Activated CD8-positive, alpha-beta memory T cell treated with anti-CD3 and anti-CD28 coated beads for 4 hours (primary cell): Measurements from ENCODE around the gene CEPT1.
A peak's percentile ranks its signal among the peaks of the same experiment; 100 is the strongest.
"Not testable (repeated sequence)": the region's sequence is repeated elsewhere in the genome, so short reads cannot be mapped to it uniquely, and the experiment has no call there.

Experiments used
- DNase-seq, 2 donors: peaks; one replicate each; pipeline ENCODE4 v3.0.0-alpha.2; 2020; ENCODE audit warnings: low read depth in 2 of 2

Gene CEPT1

DNA sequence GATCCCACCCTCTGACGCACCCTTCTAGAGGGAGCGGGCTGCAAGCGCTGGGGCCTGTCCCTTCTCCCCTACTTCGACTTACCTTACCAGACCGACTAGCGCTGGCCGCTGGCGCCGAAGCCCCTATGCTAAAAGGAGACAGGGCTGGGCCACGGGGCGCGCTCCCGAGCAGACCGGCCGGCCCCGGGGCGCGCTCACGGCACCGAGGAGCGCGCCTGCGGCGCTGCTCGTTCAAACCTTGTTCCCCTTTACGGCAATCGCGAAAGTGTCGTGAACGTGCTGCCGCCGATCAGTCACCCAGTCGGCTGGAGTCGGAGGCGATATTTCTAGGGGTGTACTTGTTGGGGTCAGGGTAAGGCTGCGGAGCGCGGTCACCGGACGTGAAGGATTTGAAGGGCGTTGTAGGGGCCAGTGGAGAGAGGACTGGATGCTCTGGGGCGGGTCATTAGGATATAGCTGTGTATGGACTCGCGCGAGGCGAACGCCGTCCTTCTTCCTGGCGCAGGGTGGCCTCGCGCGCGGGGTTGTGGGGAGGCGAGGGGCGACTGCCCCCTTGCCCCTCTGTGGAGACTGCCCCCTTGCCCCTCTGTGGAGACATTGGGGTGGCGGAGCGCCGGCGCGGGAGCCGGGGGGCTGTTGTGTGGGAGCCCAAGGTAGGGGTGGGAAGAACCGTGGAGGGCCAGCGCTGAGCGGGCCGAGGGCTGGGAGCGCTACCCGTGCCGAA, at the start of gene CEPT1, which contains the start of gene DRAM2:
Gene CEPT1 (plus strand): TSS at position 268 of the 724 bp plus-strand sequence. CDS start 7,492 bp downstream, outside the sequence.
Gene DRAM2 (minus strand): TSS at position 138 of the 724 bp plus-strand sequence. CDS start 8,539 bp downstream, outside the sequence.
- peak; percentile 84 to 86 for DNase-seq

DNA sequence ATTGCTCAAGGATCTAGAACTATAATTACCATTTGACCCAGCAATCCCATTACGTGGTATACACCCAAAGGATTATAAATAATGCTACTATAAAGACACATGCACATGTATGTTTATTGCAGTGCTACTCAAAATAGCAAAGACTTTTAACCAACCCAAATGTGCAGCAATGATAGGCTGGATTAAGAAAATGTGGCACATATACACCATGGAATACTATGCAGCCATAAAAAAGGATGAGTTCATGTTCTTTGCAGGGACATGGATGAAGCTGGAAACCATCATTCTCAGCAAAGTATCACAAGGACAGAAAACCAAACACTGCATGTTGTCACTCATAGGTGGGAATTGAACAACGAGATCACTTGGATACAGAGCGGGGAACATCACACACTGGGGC, 44.6 kb upstream of the CEPT1 start:
- DNase-seq: not testable (repeated sequence)

GRCh38 chr1:111097356-111098099, 42.5 kb upstream of the CEPT1 start:
- DNase-seq: no peak

DNA sequence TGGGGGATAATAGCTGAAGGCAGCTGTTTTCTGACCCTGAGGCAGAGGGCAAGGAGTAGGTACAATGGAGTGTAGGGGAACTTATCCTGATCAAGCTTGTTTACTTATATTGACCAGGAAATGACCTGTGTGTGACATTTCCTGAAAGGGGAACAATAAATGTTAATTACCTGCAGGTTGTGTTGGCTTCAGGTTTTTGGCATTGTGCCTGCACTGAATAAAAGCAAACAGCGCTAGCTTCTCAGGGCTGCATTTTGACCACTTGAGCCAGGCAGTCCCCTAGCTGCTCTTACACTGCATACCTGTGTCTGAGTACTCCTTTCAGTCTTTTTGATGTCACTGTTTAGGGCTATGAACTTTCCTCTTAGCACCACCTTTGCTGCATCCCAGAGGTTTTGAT, 40.7 kb upstream of the CEPT1 start:
- DNase-seq: no peak

GRCh38 chr1:111101854-111102642, 38.0 kb upstream of the CEPT1 start:
- DNase-seq: no peak

- DNase-seq: no peak
Observed at GRCh38 chr1:111104981-111105380, 35.0 kb upstream of the CEPT1 start.

GRCh38 chr1:111110197-111110899, 29.7 kb upstream of the CEPT1 start:
- DNase-seq: no peak

- no peak for DNase-seq
Observed at GRCh38 chr1:111116496-111116895, 23.5 kb upstream of the CEPT1 start.

- DNase-seq: no peak
Observed at GRCh38 chr1:111126354-111126753, 13.7 kb upstream of the CEPT1 start.

- no peak for DNase-seq
Observed at GRCh38 chr1:111127923-111128643, 11.9 kb upstream of the CEPT1 start.

GRCh38 chr1:111129376-111129775, 10.6 kb upstream of the CEPT1 start:
- no peak for DNase-seq

DNA sequence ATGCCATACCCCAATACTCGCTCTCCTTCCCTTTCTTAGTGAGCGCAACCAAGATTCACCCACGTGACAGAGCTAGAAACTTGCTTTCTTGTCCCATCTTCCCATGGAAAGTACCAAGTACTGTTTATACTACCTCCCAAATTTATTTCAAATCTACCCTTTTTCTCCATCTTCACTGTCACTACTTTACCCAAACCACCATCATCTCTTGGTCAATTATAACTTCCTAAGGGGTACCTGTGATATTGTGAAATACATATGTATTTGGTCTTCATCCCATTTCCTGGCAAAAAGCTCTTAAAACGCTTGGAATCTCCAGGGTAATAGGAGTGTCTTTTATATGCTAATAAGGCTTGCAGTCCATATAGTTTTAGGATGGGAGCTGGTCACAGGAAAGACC, 8.3 kb upstream of the CEPT1 start:
- DNase-seq: no peak

DNA sequence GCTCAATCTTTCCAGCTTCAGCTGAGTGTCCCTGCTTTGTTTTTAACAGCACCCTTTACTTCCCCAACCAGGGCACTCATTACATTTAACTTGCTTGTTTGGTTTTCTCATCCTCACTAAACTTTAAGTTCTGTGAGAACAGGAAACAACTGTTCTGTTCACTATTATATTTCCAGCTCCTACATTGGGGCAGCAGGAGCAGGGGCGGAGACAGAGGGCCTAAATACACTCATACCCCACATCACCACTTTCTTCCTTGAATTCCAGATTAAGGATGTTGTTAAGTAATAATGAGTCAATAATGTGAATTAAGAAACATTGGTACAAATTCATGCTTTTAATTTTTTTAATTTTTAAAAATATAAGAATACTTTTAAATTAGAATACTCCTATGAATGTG, 6.2 kb upstream of the CEPT1 start:
- DNase-seq: no peak

DNA sequence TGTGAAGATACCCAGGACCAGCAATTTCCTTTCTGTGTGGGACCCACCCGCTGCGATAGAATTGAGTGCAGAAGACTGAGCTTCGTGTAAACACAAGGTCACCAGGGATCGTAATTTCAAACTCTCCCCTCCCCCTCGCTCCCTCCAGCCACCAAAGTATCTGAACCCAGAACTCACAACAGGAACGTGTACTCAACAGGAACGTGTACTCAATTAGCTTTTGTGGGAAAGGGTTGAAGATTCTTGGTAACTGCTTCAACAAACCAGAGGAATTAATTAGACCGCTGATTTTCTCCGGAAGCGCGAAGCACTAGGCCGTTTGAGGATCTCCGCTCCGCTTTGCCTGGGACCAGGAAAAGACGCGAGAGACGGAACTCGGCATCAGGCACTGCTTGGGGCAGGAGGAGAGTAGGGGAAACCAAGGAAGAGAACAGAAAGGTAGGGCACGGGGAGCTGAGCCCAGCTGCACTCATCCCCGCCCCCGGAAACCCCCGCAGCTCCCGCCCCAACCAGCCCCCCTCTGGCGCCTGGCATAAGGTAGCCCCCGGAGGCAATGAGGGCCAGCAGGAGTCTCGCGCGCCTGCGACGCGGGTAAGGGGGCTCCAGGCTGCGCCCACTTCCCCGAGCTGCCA, 583 bp upstream of the CEPT1 start:
- no peak for DNase-seq

- DNase-seq: no peak
Observed at GRCh38 chr1:111140680-111140967, 601 bp downstream of the CEPT1 start.

DNA sequence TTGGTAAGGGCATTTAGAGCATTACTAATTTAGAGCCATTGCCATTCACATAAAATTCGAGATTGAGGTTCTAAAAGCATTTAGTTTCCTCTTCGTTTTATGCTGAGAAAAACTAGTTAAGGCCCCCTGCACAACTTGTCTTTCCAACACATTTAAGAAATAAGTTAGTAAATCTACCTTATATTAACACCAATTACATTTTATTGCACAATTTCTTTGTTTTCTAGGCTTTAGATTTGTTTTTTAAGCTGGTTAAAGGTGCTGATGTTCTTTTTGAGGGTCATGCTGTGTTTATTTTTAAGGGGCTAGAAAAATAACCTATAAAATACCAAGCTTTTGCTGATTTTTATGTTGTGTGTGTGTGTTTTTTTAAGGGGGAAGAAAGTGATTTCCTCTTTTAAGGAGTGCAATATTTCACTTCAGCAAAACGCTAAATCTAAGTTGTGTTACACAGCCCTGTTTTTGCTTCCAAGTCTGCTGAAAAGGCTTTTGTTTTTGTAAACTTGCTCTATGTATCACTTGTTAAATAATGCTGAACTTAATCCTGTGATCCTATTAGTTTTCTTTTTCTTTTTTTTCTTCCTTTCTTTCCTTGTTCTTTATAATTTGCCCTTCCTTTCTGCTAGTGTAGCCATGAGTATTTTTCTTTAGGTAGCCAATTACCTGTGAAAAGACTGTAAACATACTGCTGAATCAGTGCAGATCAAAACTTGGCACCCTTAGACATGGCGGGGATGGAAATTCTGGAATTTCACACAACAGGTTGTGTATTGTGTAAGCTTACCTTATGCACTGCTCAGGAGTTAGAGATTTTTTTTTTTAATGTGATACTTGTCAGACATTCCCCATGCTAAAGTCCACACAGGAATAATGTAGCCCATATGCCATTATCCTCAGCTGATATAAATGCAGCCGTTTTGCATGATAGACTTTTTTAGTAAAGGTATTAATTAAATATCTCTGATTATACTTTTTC, 1.5 kb downstream of the CEPT1 start:
- no peak for DNase-seq

DNA sequence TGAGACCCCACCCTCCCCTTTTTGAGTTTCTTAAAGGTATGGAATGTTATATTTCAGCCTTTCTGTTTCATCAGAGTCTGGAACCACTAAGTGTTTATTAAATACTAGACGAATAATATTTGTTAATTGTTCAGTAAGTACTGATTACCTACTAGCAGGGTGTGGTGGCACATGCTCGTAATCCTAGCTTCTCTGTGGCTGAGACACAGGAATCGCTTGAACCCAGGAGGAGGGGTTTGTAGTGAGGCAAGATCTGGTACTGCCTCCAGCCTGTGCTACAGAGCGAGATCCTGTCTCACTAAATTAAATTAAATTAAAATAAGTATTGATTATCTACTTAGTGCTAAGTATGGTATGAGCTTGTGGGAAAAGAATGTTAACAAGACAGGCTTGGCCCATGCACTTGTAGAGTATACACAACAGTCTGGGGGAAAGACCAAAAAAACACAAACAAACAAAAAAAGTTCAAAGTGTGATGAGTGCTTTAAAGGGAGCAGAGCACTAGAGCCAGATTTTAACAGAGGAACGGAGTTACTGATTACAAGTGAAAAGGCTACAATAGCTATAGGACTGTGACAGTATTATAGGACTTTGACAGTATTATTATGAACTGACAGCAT, 2.4 kb downstream of the CEPT1 start:
- no peak for DNase-seq

GRCh38 chr1:111145542-111145941, 5.5 kb downstream of the CEPT1 start:
- no peak for DNase-seq
